GM21381 (cell line): Measurements from ENCODE around the gene WDPCP.
"Not testable (repeated sequence)": the region's sequence is repeated elsewhere in the genome, so short reads cannot be mapped to it uniquely, and the experiment has no call there.

Experiments used
- ATAC-seq: cut with Tn5 transposase; IDR thresholded peaks from one replicate; pipeline ENCODE4 v1.9.1; 2021; ENCODE audit warnings: mild to moderate bottlenecking, moderate library complexity; ENCODE audit not compliant: unreplicated experiment

WDPCP gene

GRCh38 chr2:63591566-63592175, 3.4 kb upstream of the WDPCP start:
- ATAC-seq, result no peak

- ATAC-seq, result no peak
Measured at GRCh38 chr2:63590626-63591408, 2.5 kb upstream of the WDPCP start.

- ATAC-seq, result peak; percentile 2
Measured at GRCh38 chr2:63589148-63589958, 1.1 kb upstream of the WDPCP start.

- no peak for ATAC-seq
Measured at GRCh38 chr2:63587814-63588384, 378 bp downstream of the WDPCP start.

- ATAC-seq, result no peak
Measured at GRCh38 chr2:63582873-63583272, 5.4 kb downstream of the WDPCP start.

- ATAC-seq, result no peak
Measured at GRCh38 chr2:63581298-63581961, 6.8 kb downstream of the WDPCP start.

- no peak for ATAC-seq
Measured at GRCh38 chr2:63580651-63581297, 7.5 kb downstream of the WDPCP start.

- ATAC-seq, result no peak
Measured at GRCh38 chr2:63578767-63579166, 9.5 kb downstream of the WDPCP start.

GRCh38 chr2:63576546-63576945, 11.7 kb downstream of the WDPCP start:
- ATAC-seq, result no peak

GRCh38 chr2:63573726-63574345, 14.4 kb downstream of the WDPCP start:
- ATAC-seq, result not testable (repeated sequence)

- not testable (repeated sequence) for ATAC-seq
Measured at GRCh38 chr2:63573026-63573425, 15.3 kb downstream of the WDPCP start.

- no peak for ATAC-seq
Measured at GRCh38 chr2:63572001-63572400, 16.3 kb downstream of the WDPCP start.

- no peak for ATAC-seq
Measured at GRCh38 chr2:63571291-63571690, 17.0 kb downstream of the WDPCP start.

GRCh38 chr2:63569740-63570139, 18.5 kb downstream of the WDPCP start:
- ATAC-seq, result peak; percentile 86

- no peak for ATAC-seq
Measured at GRCh38 chr2:63562751-63563150, 25.5 kb downstream of the WDPCP start.

- ATAC-seq, result not testable (repeated sequence)
Measured at GRCh38 chr2:63558922-63559321, 29.4 kb downstream of the WDPCP start.

- ATAC-seq, result not testable (repeated sequence)
Measured at GRCh38 chr2:63557819-63558218, 30.5 kb downstream of the WDPCP start.

- ATAC-seq, result no peak
Measured at GRCh38 chr2:63555931-63556330, 32.3 kb downstream of the WDPCP start.

- no peak for ATAC-seq
Measured at GRCh38 chr2:63555299-63555698, 33.0 kb downstream of the WDPCP start.

- ATAC-seq, result no peak
Measured at GRCh38 chr2:63553049-63553448, 35.2 kb downstream of the WDPCP start.
